Mononuclear cell (primary cell): ENCODE measurements around the gene DIAPH2. TPM values are rescaled to one million over a fixed set of nuclear protein-coding genes. Genes with fewer than 3 reads are reported as not detected.

Source experiments
- H3K27me3 ChIP-seq: 2 replicates; pipeline ENCODE4 v1.6.0; 2011; ENCODE audit warnings: low read length, control low read depth; ENCODE audit not compliant: insufficient read depth
- H3K4me1 ChIP-seq: 2 replicates; pipeline ENCODE4 v1.5.1; 2011; ENCODE audit warnings: mild to moderate bottlenecking, low read length, control low read depth; ENCODE audit not compliant: insufficient read depth
- H3K4me3 ChIP-seq: 2 replicates; pipeline ENCODE4 v1.5.1; 2011; ENCODE audit warnings: mild to moderate bottlenecking, low read length, moderate library complexity
- H3K9me3 ChIP-seq: 2 replicates; pipeline ENCODE4 v1.5.1; 2011; ENCODE audit warnings: low read depth, mild to moderate bottlenecking, control low read depth, low read length
- total RNA-seq: library from RNA; depleted of rRNA; stranded (reverse); fragments of >200 nt; gene quantifications from one replicate; pipeline ENCODE4 v1.2.3, GENCODE V29; 2012

DIAPH2 gene
- total RNA-seq, 1 donor, result 31.0 TPM

DNA sequence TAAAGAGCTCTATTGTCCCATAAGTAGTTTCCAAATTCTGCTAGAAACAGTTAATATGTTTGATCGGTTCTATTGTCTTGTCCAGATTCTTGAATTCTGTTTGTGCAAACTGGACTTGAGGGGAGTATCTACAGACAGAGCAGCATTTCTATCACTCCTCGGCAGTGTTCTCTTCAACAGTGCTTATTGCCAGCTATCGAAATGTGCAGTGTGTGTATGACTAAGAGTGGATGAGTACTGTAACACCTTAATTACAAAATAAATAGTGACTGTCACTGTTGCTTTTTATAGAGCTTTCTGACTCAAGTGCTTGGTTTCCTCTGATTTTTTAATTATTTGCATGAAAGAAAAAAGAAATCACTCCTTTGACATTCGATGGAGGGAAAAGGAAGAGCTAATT is 473.6 kb downstream of the DIAPH2 start:
- Histone ChIP-seq H3K27me3 (no peaks in the 10 kb centered on the region), H3K4me3 (no peak overlapping the region), H3K9me3 (no peaks in the 10 kb centered on the region), H3K4me1 (no peaks in the 10 kb centered on the region)

DNA sequence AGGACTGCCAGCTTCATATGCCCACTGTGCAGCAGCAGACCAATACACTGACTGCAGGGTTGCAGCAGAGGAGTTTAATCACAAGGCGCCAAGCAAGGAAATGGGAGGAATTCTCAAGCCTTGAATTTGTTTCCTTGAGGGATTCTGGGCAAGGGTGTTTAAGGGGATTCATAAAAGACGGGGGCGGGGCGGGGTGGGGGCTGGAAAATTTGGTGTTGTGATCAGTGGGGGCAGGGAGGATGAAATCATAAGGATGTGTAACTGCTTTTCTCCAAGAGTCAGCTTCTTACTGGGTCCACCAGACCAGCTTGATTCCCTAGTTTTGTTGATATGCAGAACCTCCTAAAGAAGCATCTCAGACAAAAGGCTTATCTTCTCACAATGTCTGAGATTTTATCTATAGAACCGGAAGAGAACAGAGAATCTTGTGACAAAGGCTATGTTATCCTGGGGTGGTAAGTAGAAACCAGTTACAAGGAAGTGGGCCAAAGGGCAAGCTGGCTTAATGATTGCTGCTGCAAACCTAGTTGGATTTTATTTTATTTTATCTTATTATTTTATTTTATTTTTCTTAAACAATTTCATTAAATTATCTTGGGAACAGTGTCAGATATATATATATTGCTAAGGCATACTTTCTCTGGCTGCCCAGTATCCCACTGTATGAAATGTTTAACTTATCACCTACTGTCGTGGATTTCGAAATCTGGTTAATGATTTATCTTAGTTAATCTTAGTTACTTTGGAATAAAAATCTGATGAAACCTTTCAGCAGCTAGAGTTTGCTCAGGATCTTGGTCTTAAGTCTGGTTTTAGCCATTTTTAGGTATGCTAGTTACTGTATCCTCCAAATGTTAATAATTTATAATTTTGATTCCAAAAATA is 475.5 kb downstream of the DIAPH2 start:
- no peaks in the 10 kb centered on the region for H3K4me1 ChIP-seq
- no peaks in the 10 kb centered on the region for H3K9me3 ChIP-seq
- H3K4me3 ChIP-seq, result no peak overlapping the region
- H3K27me3 ChIP-seq, result no peaks in the 10 kb centered on the region

DNA sequence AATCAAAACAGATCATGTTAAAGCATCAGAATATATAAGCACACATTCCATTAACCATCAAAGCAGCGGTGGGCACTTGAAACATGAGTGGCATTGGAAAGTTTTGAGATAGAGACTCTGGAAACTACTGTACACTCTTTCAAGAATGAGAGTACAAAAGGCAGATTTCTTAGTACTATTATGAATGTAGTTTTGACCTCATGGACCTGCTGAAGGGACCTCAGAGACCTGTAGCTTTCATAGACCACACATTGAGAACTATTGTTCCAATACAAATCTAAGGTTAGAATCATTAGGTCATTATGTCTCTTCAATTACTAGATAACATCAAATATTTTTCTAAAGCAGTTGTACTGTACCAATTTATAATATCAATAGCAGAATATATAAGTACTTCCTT is 482.7 kb downstream of the DIAPH2 start:
- no peaks in the 10 kb centered on the region for H3K9me3 ChIP-seq

DNA sequence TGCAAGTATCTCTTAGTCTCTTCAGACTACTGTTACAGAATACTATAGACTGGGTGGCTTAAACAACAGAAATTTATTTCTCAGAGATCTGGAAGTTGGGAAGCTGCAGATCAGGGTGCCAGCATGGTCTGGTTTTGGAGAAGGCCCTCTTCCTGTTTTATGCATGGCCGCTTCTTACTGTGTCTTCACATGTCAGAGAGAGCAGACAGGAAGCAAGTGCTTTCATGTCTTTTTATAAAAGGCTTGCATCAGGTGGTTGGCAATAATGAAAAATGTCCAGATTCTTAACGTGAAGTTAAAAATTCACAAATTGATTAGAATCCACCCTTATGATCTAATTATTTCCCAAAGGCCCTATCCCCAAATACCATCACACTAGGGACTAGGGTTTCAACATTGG is 484.0 kb downstream of the DIAPH2 start:
- H3K27me3 ChIP-seq, result no peaks in the 10 kb centered on the region
- H3K4me3 ChIP-seq, result no peak overlapping the region
- no peaks in the 10 kb centered on the region for H3K4me1 ChIP-seq
- H3K9me3 ChIP-seq, result no peaks in the 10 kb centered on the region

More for the DNA sequence above, 482.7 kb downstream of the DIAPH2 start:
- H3K4me1 ChIP-seq, result no peaks in the 10 kb centered on the region
- no peak overlapping the region for H3K4me3 ChIP-seq
- H3K27me3 ChIP-seq, result no peaks in the 10 kb centered on the region

DNA sequence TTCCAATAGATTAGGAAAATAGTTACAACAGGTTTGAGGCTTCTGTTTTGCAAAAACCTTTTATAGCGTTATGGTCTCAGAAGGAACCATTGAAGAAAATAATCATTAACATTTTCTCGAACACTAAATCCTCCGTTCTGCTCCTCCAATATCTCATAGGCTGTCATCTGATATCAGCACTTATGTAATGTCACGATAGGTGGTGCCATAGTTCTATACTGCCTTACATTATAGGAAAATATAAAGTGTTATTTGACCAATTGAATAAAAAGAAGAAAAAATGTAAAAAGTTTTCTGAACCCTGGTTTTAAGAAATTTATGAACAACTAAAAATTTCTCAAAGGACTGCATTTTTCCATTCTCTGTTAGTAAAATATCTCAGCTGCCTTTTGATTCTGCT is 490.5 kb downstream of the DIAPH2 start:
- Histone ChIP-seq H3K4me1 (no peaks in the 10 kb centered on the region), H3K9me3 (no peaks in the 10 kb centered on the region), H3K4me3 (no peak overlapping the region), H3K27me3 (no peaks in the 10 kb centered on the region)

DNA sequence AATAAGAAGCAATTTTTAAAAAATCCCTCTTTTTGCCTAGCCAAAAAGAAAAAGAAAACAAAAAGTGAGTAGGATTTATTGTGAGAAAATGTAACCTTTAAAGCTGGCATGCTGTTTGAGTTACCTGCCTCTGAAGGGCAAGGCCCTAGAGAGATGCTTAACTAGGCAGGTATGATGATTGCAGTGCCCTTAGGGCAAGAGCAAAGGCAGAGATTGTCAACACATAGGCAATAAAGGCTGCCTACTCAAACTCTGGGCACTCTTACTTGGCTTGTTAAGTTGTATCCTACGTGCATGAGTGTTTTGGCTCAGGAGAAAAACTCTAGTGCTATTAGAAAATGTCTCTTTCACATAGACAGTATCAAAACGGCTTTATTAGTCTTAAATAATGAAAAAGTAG is 505.0 kb downstream of the DIAPH2 start:
- Histone ChIP-seq H3K4me3 (no peak overlapping the region), H3K4me1 (no peaks in the 10 kb centered on the region), H3K27me3 (no peaks in the 10 kb centered on the region), H3K9me3 (no peaks in the 10 kb centered on the region)

DNA sequence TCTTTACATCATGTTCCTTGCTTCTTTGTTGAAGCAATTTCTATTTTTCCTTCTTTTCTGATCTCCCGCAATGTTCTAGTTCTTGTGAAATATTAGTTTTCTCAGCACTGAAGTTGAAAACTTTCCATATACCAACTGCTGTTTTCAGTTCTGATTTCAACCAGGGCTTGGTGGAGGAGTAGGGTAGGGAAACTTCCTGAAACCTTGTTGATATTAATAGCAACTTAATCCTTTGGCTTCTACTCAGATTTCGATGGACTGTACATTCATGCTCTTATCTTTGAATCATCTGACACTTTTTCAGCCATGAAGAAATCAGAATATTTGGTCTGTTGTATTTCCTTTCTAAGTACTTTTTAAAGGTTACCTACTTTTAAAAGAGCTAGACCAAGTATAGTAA is 514.9 kb downstream of the DIAPH2 start:
- Histone ChIP-seq H3K4me1 (no peaks in the 10 kb centered on the region), H3K27me3 (no peaks in the 10 kb centered on the region), H3K4me3 (no peak overlapping the region), H3K9me3 (no peaks in the 10 kb centered on the region)

DNA sequence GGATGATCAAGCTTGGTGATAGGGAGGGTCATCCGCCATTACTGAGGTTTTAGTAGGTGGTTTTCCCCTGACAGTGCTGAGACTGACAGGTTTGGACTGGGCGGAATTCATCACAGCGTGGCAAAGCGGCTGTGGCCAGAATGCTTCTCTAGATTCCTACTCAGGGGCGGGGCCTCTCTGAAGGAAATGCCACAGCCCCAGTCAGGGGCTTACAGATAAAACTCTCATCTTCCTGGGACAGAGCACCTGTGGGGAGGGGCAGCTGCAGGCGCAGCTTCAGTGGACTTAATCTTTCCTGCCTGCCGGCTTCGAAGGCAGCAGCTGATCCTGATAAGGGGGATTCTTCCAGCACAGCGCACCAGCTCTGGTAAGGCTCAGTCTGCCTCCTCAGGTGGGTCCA is 515.8 kb downstream of the DIAPH2 start:
- Histone ChIP-seq H3K9me3 (no peaks in the 10 kb centered on the region), H3K27me3 (no peaks in the 10 kb centered on the region), H3K4me1 (no peaks in the 10 kb centered on the region), H3K4me3 (no peak overlapping the region)

DNA sequence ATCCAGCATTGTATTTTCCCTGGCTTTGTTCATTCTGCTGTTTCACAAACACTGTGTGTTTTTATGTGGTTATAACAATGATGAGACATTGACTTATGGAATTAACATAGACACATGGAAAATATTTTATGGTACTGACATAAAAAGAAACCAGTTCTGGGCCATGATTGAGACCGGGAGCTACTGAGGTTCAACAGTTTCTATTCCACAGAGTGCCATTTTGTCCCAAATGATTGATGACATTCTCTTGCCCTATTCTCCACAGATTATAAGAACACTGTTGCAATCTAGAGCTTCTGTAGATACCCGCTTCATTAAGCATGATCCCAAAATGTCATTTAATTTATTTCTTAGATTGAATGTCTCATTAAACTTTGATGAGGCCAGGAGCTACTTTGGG is 525.9 kb downstream of the DIAPH2 start:
- H3K9me3 ChIP-seq, result no peaks in the 10 kb centered on the region
- H3K4me3 ChIP-seq, result no peak overlapping the region
- H3K4me1 ChIP-seq, result no peaks in the 10 kb centered on the region
- no peaks in the 10 kb centered on the region for H3K27me3 ChIP-seq

DNA sequence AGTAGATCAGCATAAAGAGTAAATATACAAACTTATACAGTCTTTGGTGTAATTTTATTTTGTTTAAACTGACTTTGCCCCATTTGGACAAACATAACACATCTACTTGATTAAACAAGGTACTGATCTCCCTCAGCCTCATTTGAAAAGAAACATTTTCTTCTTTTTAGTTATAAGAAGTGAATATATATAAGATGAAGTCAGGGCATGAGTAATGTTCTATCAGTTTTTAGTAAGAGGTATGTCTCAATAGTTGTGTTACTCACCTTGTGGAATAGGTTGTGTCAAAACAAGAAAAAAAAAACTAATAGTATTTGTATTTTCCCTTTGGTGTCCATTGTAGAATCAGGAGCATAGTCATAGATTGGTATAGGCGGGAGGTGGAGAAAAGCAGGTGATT is 526.4 kb downstream of the DIAPH2 start:
- Histone ChIP-seq H3K27me3 (no peaks in the 10 kb centered on the region), H3K4me1 (no peaks in the 10 kb centered on the region), H3K9me3 (no peaks in the 10 kb centered on the region), H3K4me3 (no peak overlapping the region)

DNA sequence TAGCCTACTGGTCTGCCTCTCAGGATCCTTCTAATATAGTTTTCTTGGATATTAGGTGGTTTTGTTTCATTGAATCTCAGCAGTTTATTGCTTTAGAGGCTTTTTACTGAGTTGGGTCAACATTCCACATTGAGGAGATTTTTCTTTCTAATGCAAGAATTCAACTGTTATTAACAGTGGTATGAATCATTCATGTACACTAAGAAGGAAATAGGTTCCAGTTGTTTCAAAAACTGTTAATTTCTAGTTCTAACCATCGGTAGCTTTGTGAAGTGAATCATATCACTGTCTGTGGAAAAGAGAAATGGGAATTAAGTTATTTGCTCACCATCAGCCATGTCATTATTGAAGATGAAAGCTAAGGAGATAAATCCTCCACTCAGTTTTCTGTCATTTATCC is 530.5 kb downstream of the DIAPH2 start:
- Histone ChIP-seq H3K27me3 (no peaks in the 10 kb centered on the region), H3K4me3 (no peak overlapping the region), H3K9me3 (no peaks in the 10 kb centered on the region), H3K4me1 (no peaks in the 10 kb centered on the region)

DNA sequence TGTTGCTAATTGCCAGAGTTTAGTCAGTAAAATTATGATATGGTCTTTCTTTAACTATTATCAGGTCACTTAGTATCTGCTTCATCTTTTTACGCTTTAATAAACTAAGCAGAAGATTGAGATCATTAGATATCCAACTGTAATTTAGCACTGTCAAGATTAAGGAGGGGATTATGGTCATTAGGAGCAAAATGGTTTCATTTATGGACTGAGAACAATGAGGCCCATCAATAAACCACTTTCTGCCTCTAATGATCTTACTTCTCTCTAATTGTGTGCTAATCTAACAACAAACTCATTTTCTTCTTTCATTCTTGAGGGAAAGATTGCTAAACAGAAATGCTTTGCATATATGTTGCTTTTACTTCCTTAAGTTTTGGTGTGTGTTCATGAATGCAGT is 539.5 kb downstream of the DIAPH2 start:
- H3K27me3 ChIP-seq, result no peaks in the 10 kb centered on the region
- no peaks in the 10 kb centered on the region for H3K9me3 ChIP-seq
- no peak overlapping the region for H3K4me3 ChIP-seq
- no peaks in the 10 kb centered on the region for H3K4me1 ChIP-seq

DNA sequence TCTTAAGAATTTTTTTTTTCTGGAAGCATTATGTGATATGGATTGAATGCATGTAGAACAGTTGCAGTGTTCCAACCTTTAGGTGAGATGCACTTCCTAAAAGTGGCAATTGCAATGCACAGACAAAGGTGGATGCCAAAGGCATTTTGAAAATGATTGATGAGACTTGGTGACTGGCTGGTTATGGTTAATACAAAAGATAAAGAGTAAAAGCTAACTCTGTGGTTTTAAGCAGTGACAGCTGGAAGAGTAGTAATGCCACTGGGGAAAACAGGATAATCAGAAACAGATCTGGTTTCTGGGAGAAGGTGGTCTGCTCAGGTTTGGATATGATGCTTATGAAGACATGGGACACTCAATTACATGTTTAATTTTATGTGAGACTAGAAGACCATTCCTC is 544.7 kb downstream of the DIAPH2 start:
- no peaks in the 10 kb centered on the region for H3K27me3 ChIP-seq
- H3K4me3 ChIP-seq, result no peak overlapping the region
- no peaks in the 10 kb centered on the region for H3K9me3 ChIP-seq
- no peaks in the 10 kb centered on the region for H3K4me1 ChIP-seq

DNA sequence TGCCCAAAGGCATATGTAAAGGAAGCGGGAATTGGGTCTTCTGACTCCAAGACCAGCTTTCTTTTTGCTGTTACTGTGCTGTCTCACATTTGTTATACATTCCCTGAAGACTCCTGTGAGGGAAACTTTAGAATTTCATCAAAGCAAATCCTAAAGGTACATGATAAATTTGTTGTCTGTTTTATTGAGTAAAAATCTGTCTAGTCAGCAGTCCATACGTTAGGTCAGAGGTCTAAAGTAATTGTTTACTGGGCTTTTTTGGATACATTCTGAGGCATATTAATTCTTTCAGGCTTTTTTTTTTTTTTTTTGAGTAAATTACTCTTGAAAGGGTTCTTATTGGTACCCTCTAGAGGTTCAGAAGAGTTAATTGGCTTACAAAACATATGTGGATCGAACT is 546.3 kb downstream of the DIAPH2 start:
- Histone ChIP-seq H3K27me3 (no peaks in the 10 kb centered on the region), H3K4me3 (no peak overlapping the region), H3K4me1 (no peaks in the 10 kb centered on the region), H3K9me3 (no peaks in the 10 kb centered on the region)

DNA sequence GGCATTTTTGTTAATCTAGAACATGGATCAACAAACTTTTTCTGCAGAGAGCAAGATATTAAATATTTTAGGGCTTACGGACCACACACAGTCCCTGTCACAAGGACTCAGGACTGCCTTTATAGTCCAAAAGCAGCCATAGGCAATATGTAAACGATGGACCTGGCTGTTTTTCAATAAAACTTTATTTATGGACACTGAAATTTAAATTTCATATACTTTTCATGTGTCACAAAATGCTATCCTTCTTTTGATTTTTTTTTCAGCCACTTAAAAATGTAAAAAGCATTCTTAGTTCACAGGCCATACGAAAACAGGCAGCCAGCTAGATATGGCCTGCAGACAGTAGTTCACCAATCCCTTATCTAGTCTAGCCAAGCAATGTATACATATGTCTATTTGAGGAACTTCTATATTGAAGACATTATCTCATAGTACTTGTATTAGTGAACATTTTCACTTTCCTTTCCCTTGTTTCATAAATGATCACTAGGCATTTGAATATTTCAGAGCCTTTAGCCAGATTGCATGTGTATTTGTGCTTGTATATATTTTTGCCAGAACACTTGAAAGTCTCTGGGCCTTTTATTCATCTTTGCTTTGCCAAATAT is 549.9 kb downstream of the DIAPH2 start:
- Histone ChIP-seq H3K4me3 (no peak overlapping the region), H3K9me3 (no peaks in the 10 kb centered on the region), H3K4me1 (no peaks in the 10 kb centered on the region), H3K27me3 (no peaks in the 10 kb centered on the region)

DNA sequence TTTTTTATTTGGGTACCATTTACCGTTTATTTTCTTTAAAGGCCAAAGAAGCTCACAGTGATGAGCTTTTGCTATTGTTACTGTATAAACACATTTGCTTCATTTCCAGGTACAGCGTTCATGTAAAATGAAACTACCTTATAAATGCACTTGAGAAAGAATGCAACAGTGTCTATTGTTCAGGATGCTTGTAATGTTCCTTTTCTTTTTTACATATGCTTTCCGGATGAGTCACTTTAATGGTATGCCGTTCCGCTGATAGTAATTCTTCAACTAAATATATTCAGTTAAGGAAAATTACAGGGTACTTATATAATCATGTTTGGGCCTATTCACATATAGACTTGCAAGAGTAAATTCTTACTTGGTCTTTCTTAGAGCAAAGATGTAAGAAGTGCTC is 554.0 kb downstream of the DIAPH2 start:
- Histone ChIP-seq H3K4me1 (no peaks in the 10 kb centered on the region), H3K9me3 (no peaks in the 10 kb centered on the region), H3K27me3 (no peaks in the 10 kb centered on the region), H3K4me3 (no peak overlapping the region)
